Karpas-422 (cell line): ENCODE results near the gene TMEM109. TPM values are rescaled to one million over a fixed set of nuclear protein-coding genes. Genes with fewer than 3 reads are reported as not detected.
A peak's percentile ranks its signal among the peaks of the same experiment; 100 is the strongest.

Experiments
- DNase-seq: peaks from one replicate; pipeline ENCODE4 v3.0.0-alpha.2; 2015
- H2AFZ ChIP-seq: fragments of 200-600 bp; sonication (generic); 2 replicates; pipeline ENCODE4 v1.6.1; 2014; ENCODE audit warnings: antibody characterized with exemption, low read length, mixed read lengths
- H3K27ac ChIP-seq: fragments of 200-600 bp; sonication (generic); 2 replicates; pipeline ENCODE4 v1.5.1; 2014; ENCODE audit warnings: mild to moderate bottlenecking, low read length, moderate library complexity
- H3K27me3 ChIP-seq: fragments of 200-600 bp; sonication (generic); 2 replicates; pipeline ENCODE4 v1.6.1; 2014; ENCODE audit warnings: low read length, mixed read lengths
- H3K36me3 ChIP-seq: fragments of 200-600 bp; sonication (generic); 2 replicates; pipeline ENCODE4 v1.6.1; 2014; ENCODE audit warnings: low read length, mixed read lengths; ENCODE audit not compliant: insufficient read depth
- H3K4me1 ChIP-seq: fragments of 200-600 bp; sonication (generic); 2 replicates; pipeline ENCODE4 v1.6.1; 2014; ENCODE audit warnings: mild to moderate bottlenecking, low read length, mixed read lengths
- H3K4me2 ChIP-seq: fragments of 200-600 bp; sonication (generic); 2 replicates; pipeline ENCODE4 v1.6.1; 2014; ENCODE audit warnings: low read length, low read depth, mild to moderate bottlenecking; ENCODE audit not compliant: poor library complexity, severe bottlenecking
- H3K4me3 ChIP-seq: fragments of 200-600 bp; sonication (generic); 2 replicates; pipeline ENCODE4 v1.5.1; 2014; ENCODE audit warnings: mild to moderate bottlenecking, antibody characterized with exemption, low read length, mixed read lengths
- H3K79me2 ChIP-seq: fragments of 200-600 bp; sonication (generic); 2 replicates; pipeline ENCODE4 v1.6.1; 2014; ENCODE audit warnings: mild to moderate bottlenecking, low read length, mixed read lengths
- H3K9ac ChIP-seq: fragments of 200-600 bp; sonication (generic); 2 replicates; pipeline ENCODE4 v1.6.0; 2014; ENCODE audit warnings: low read length
- H3K9me2 ChIP-seq: fragments of 200-600 bp; sonication (generic), shearing (Covaris generic); replicated peaks from 2 replicates; pipeline ENCODE4 v1.6.0; 2014; ENCODE audit warnings: mild to moderate bottlenecking, low read length, moderate library complexity; ENCODE audit not compliant: insufficient read depth
- H3K9me3 ChIP-seq: fragments of 300-700, 200-600 bp; sonication (generic); 2 replicates; pipeline ENCODE4 v1.6.1; 2014; ENCODE audit warnings: low read length, mixed read lengths
- H4K20me1 ChIP-seq: fragments of 200-600 bp; sonication (generic); 2 replicates; pipeline ENCODE4 v1.6.1; 2014; ENCODE audit warnings: mild to moderate bottlenecking, antibody characterized with exemption, low read length, low read depth; ENCODE audit not compliant: insufficient read depth
- total RNA-seq: library from RNA; depleted of rRNA; stranded (reverse); fragments of >200 nt; shearing (Covaris generic); gene quantifications from 2 replicates; pipeline ENCODE4 v1.2.3, GENCODE V29; 2014; ENCODE audit warnings: low replicate concordance

Gene TMEM109
- total RNA-seq, 1 experiment from 2014 or later = 44.4 TPM

GRCh38 chr11:60944490-60945294 is 30.7 kb downstream of the TMEM109 start:
- Histone ChIP-seq H3K9ac (no peak overlapping the region), H3K9me2 (no peaks in the 10 kb centered on the region), H3K4me3 (no peak overlapping the region), H3K4me1 (peaks cover 23% of the 10 kb centered on the region), H4K20me1 (no peaks in the 10 kb centered on the region; the same call in 1 of the 2 replicates), H3K27ac (no peak overlapping the region), H3K27me3 (no peaks in the 10 kb centered on the region), H3K4me2 (no peak overlapping the region), H3K9me3 (no peaks in the 10 kb centered on the region), H2AFZ (no peak overlapping the region), H3K36me3 (peaks cover 24% of the 10 kb centered on the region), H3K79me2 (peaks cover 43% of the 10 kb centered on the region)
- DNase-seq = no peak

GRCh38 chr11:60945295-60945667 is 31.3 kb downstream of the TMEM109 start:
- Histone ChIP-seq H3K9me3 (no peaks in the 10 kb centered on the region), H3K4me2 (no peak overlapping the region), H3K9ac (no peak overlapping the region), H3K27ac (no peak overlapping the region), H3K79me2 (peaks cover 49% of the 10 kb centered on the region), H3K27me3 (no peaks in the 10 kb centered on the region), H3K4me1 (peaks cover 29% of the 10 kb centered on the region), H4K20me1 (no peaks in the 10 kb centered on the region; the same call in 1 of the 2 replicates), H2AFZ (no peak overlapping the region), H3K4me3 (no peak overlapping the region), H3K36me3 (peaks cover 24% of the 10 kb centered on the region), H3K9me2 (no peaks in the 10 kb centered on the region)
- DNase-seq = no peak

DNA sequence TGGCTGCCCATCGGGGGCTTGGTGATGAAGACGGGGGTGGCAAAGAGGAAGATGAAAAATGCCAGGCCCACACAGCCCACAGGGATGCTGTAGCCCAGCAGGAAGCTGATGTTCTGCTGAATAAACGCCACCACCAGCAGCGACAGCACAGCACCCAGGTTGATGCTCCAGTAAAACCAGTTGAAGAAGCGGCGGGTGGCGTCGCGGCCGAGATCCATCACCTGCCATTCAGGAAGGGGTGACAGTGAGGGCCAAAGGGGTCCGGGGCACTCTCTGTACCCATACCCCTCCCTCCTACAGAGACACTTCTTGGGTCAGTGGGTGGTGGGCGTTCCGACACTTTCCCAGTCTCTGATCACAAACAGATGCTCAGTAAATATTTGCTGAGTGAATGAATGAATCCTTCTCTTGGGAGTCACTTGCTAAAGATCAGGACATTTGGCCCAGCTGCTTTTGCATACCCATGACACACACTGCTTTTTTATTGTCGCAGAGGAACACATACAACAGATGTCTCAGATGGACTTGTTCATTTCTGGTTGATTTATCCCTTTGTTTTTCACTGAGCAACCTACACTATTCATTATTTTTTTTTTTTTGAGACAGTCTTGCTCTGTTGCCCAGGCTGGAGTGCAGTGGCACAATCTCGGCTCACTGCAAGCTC is 32.8 kb downstream of the TMEM109 start:
- Histone ChIP-seq H3K9ac (no peak overlapping the region), H4K20me1 (no peaks in the 10 kb centered on the region; the same call in 1 of the 2 replicates), H3K9me3 (no peaks in the 10 kb centered on the region), H3K4me3 (no peak overlapping the region), H2AFZ (no peak overlapping the region), H3K4me1 (peaks cover 38% of the 10 kb centered on the region), H3K27me3 (no peaks in the 10 kb centered on the region), H3K27ac (no peak overlapping the region), H3K36me3 (peaks cover 17% of the 10 kb centered on the region), H3K4me2 (no peak overlapping the region), H3K9me2 (no peaks in the 10 kb centered on the region), H3K79me2 (peaks cover 61% of the 10 kb centered on the region)
- DNase-seq = no peak

DNA sequence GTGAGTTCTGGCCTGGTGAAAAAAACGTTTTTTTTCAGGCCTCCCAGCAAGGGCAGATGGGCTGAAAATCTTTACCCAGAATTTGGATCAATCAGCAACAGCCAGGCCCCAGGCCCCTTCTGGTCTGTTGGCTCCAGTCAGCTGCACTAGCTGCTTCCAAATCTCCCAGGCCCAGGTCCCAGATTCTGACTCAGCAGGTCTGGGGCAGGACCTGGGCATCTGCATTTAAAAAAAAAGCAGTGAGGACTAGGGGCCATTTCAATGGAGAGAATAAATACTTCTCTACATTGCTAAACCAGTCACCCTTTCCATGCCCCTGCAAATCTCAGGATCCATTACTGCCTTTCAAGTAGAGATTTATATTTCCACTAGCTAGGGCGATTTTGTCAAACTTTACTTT is 33.7 kb downstream of the TMEM109 start:
- Histone ChIP-seq H3K4me1 (peaks cover 38% of the 10 kb centered on the region), H3K27ac (no peak overlapping the region), H4K20me1 (no peaks in the 10 kb centered on the region; the same call in 1 of the 2 replicates), H3K79me2 (peaks cover 62% of the 10 kb centered on the region), H3K36me3 (peaks cover 10% of the 10 kb centered on the region), H3K27me3 (no peaks in the 10 kb centered on the region), H3K9me2 (no peaks in the 10 kb centered on the region), H3K4me2 (no peak overlapping the region), H3K4me3 (no peak overlapping the region), H2AFZ (no peak overlapping the region), H3K9ac (no peak overlapping the region), H3K9me3 (no peaks in the 10 kb centered on the region)
- no peak for DNase-seq

GRCh38 chr11:60948250-60948649 is 34.3 kb downstream of the TMEM109 start:
- Histone ChIP-seq H3K27me3 (no peaks in the 10 kb centered on the region), H3K79me2 (peaks cover 62% of the 10 kb centered on the region), H3K4me3 (no peak overlapping the region), H3K9me2 (no peaks in the 10 kb centered on the region), H3K9me3 (no peaks in the 10 kb centered on the region), H3K27ac (no peak overlapping the region), H2AFZ (no peak overlapping the region), H3K36me3 (peaks cover 5% of the 10 kb centered on the region), H3K4me2 (peak overlapping the region; percentile 96), H3K9ac (no peak overlapping the region), H3K4me1 (peaks cover 42% of the 10 kb centered on the region), H4K20me1 (no peaks in the 10 kb centered on the region; the same call in 1 of the 2 replicates)
- DNase-seq = no peak

DNA sequence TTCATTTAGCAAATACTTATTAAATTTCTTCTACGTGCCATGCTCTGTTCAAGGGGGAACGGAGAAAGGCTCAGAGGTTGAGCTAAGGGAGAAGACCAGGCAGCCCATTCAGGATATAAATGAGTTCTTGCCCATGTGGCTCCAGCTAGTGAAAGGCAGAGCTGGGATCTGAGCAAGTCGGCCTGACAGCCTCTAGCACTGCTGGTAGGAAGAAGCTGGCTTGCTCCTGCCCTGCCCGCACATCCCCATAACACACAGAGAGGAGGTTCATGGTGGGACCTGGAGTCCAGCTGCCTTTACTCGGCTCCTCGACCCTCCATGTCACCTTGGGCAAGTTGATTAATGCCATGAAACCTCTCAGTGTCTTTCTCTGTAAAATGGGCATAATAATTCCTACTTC is 36.1 kb downstream of the TMEM109 start:
- Histone ChIP-seq H3K9me3 (no peaks in the 10 kb centered on the region), H3K9ac (peak overlapping the region; percentile 90), H3K27ac (peak overlapping the region; percentile 55), H3K4me1 (peaks cover 44% of the 10 kb centered on the region), H3K79me2 (peaks cover 54% of the 10 kb centered on the region), H3K9me2 (no peaks in the 10 kb centered on the region), H3K4me2 (peak overlapping the region; percentile 96), H3K36me3 (peaks cover 3% of the 10 kb centered on the region; the same call in 1 of the 2 replicates), H2AFZ (no peak overlapping the region), H3K4me3 (peak overlapping the region; percentile 93), H3K27me3 (no peaks in the 10 kb centered on the region), H4K20me1 (no peaks in the 10 kb centered on the region; the same call in 1 of the 2 replicates)
- peak; percentile 57 for DNase-seq

GRCh38 chr11:60950933-60951605 is 37.1 kb downstream of the TMEM109 start:
- peak overlapping the region; percentile 90 for H3K9ac ChIP-seq

DNA sequence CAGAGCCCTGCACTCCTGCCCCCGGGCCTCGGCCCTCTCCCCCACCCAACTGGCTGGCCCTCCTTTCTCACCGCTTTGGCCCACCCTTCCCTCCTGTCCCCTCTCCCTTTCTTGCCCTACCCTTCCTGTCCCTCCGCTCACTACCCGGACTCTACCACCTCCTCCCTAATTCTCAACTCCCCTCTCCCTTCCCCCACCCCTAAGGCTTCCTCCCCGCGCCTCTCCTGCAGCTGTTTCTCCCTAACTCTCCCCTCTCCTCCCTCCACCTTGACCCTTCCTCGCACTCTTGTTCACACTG is 37.6 kb downstream of the TMEM109 start:
- Histone ChIP-seq H3K27me3 (no peaks in the 10 kb centered on the region), H3K27ac (peak overlapping the region; percentile 85), H3K36me3 (peaks cover 2% of the 10 kb centered on the region; the same call in 1 of the 2 replicates), H3K9me3 (no peaks in the 10 kb centered on the region), H3K9me2 (no peaks in the 10 kb centered on the region), H3K4me2 (peak overlapping the region; percentile 96), H3K4me3 (peak overlapping the region; percentile 93), H2AFZ (0 out of 2 replicates have a peak overlapping the region, but pooled peaks have one; percentile 48), H3K79me2 (peaks cover 45% of the 10 kb centered on the region), H4K20me1 (no peaks in the 10 kb centered on the region), H3K4me1 (peaks cover 44% of the 10 kb centered on the region), H3K9ac (peak overlapping the region; percentile 90)
- no peak for DNase-seq

More at GRCh38 chr11:60950933-60951605, 37.1 kb downstream of the TMEM109 start:
- Histone ChIP-seq H3K27me3 (no peaks in the 10 kb centered on the region), H3K4me2 (peak overlapping the region; percentile 96), H3K36me3 (peaks cover 3% of the 10 kb centered on the region; the same call in 1 of the 2 replicates), H3K9me2 (no peaks in the 10 kb centered on the region), H3K9me3 (no peaks in the 10 kb centered on the region), H3K4me3 (peak overlapping the region; percentile 93), H2AFZ (0 out of 2 replicates have a peak overlapping the region, but pooled peaks have one; percentile 35), H3K79me2 (peaks cover 48% of the 10 kb centered on the region), H3K27ac (peak overlapping the region; percentile 85), H3K4me1 (peaks cover 44% of the 10 kb centered on the region), H4K20me1 (no peaks in the 10 kb centered on the region)
- DNase-seq = peak; percentile 66
